Mesothelial cell of epicardium (in vitro differentiated cells): Measurements from ENCODE around the gene VIM. TPM values are rescaled to one million over a fixed set of nuclear protein-coding genes. Genes with fewer than 3 reads are reported as not detected.

ENCODE experiments used
- DNase-seq, 2 experiments: peaks; one replicate each; pipeline ENCODE4 v3.0.0; 2021; ENCODE audit warnings: low spot score in 2 of 2; ENCODE audit not compliant: unreplicated experiment in 2 of 2
- H3K27ac Mint-ChIP-seq: 2 replicates; pipeline ENCODE4 v1.8.0; 2021; ENCODE audit warnings: mixed read lengths
- H3K27me3 Mint-ChIP-seq: 2 replicates; pipeline ENCODE4 v1.8.0; 2021; ENCODE audit warnings: low read depth, mixed read lengths
- H3K36me3 Mint-ChIP-seq: 2 replicates; pipeline ENCODE4 v1.8.0; 2021; ENCODE audit warnings: mixed read lengths
- H3K4me1 Mint-ChIP-seq: 2 replicates; pipeline ENCODE4 v1.8.0; 2021; ENCODE audit warnings: mixed read lengths
- H3K4me3 Mint-ChIP-seq: 2 replicates; pipeline ENCODE4 v1.8.0; 2021; ENCODE audit warnings: mild to moderate bottlenecking, moderate library complexity, mixed read lengths
- H3K9me3 Mint-ChIP-seq: 2 replicates; pipeline ENCODE4 v1.8.0; 2021; ENCODE audit warnings: mixed read lengths
- CTCF ChIP-seq: fragments of 200-600 bp; sonication (generic); IDR thresholded peaks from one replicate; pipeline ENCODE4 v1.5.0; 2021; ENCODE audit warnings: antibody characterized with exemption; ENCODE audit not compliant: unreplicated experiment
- total RNA-seq: library from RNA; stranded (reverse); gene quantifications from 3 replicates; pipeline ENCODE4 v1.2.1, GENCODE V29; 2021

VIM gene
- total RNA-seq, 1 donor from 2014 or later, result 1,481 TPM

- Mint-ChIP-seq H3K27ac (no peak overlapping the region), H3K4me3 (no peak overlapping the region), H3K9me3 (peaks cover 21% of the 10 kb centered on the region), H3K4me1 (peaks cover 2% of the 10 kb centered on the region), H3K27me3 (peaks cover 2% of the 10 kb centered on the region), H3K36me3 (no peaks in the 10 kb centered on the region)
- no peak for TF ChIP-seq CTCF
- DNase-seq, result no peak
Measured at GRCh38 chr10:17273403-17273802, 45.4 kb downstream of the VIM start.

- no peak for DNase-seq
- H3K4me3 Mint-ChIP-seq, result no peak overlapping the region
- H3K27me3 Mint-ChIP-seq, result no peaks in the 10 kb centered on the region
- H3K27ac Mint-ChIP-seq, result no peak overlapping the region
- H3K4me1 Mint-ChIP-seq, result no peaks in the 10 kb centered on the region
- no peak for TF ChIP-seq CTCF
- peaks cover 47% of the 10 kb centered on the region for H3K9me3 Mint-ChIP-seq
- H3K36me3 Mint-ChIP-seq, result peaks cover 3% of the 10 kb centered on the region
Measured at GRCh38 chr10:17276756-17277424, 48.8 kb downstream of the VIM start.

GRCh38 chr10:17278607-17279240 is 50.7 kb downstream of the VIM start:
- Mint-ChIP-seq H3K9me3 (peaks cover 58% of the 10 kb centered on the region), H3K36me3 (peaks cover 6% of the 10 kb centered on the region), H3K27me3 (no peaks in the 10 kb centered on the region), H3K27ac (no peak overlapping the region), H3K4me3 (no peak overlapping the region), H3K4me1 (no peaks in the 10 kb centered on the region)
- DNase-seq, result no peak
- no peak for TF ChIP-seq CTCF

GRCh38 chr10:17282311-17282710 is 54.3 kb downstream of the VIM start:
- no peak for TF ChIP-seq CTCF
- H3K36me3 Mint-ChIP-seq, result peaks cover 6% of the 10 kb centered on the region
- H3K9me3 Mint-ChIP-seq, result peaks cover 51% of the 10 kb centered on the region
- peaks cover 5% of the 10 kb centered on the region for H3K4me1 Mint-ChIP-seq
- DNase-seq, result no peak
- H3K27ac Mint-ChIP-seq, result no peak overlapping the region
- H3K4me3 Mint-ChIP-seq, result no peak overlapping the region
- peaks cover 4% of the 10 kb centered on the region for H3K27me3 Mint-ChIP-seq

GRCh38 chr10:17286562-17287550 is 58.8 kb downstream of the VIM start:
- no peak for TF ChIP-seq CTCF
- H3K27me3 Mint-ChIP-seq, result peaks cover 22% of the 10 kb centered on the region
- H3K9me3 Mint-ChIP-seq, result peaks cover 19% of the 10 kb centered on the region
- no peak overlapping the region for H3K27ac Mint-ChIP-seq
- H3K4me1 Mint-ChIP-seq, result peaks cover 12% of the 10 kb centered on the region
- DNase-seq, result no peak
- H3K36me3 Mint-ChIP-seq, result peaks cover 3% of the 10 kb centered on the region
- H3K4me3 Mint-ChIP-seq, result no peak overlapping the region

Other genes with a start within 250 kb of the VIM start
- 0.90 to 1.8 TPM (median 1.5 TPM) in 3 replicates for gene CUBN, start 98.4 kb upstream of the VIM start, total RNA-seq
- 8.2 to 12.3 TPM (median 8.6 TPM) in 3 replicates for gene TRDMT1, start 26.6 kb upstream of the VIM start, total RNA-seq
- gene ST8SIA6, start 226.4 kb downstream of the VIM start, total RNA-seq, result 1.4 to 1.7 TPM (median 1.4 TPM) in 3 replicates